Mucosa of stomach (tissue), 1 donor: ENCODE data around the gene NAV3.

Experiments used
- H3K27me3 ChIP-seq: one replicate; pipeline ENCODE4 v1.7.0; 2013; ENCODE audit warnings: mild to moderate bottlenecking, low read length; ENCODE audit not compliant: control insufficient read depth, insufficient read depth
- H3K36me3 ChIP-seq: one replicate; pipeline ENCODE4 v1.7.0; 2013; ENCODE audit warnings: low read length; ENCODE audit not compliant: control insufficient read depth, insufficient read depth
- H3K4me1 ChIP-seq: one replicate; pipeline ENCODE4 v1.7.0; 2013; ENCODE audit warnings: mild to moderate bottlenecking, low read length; ENCODE audit not compliant: control insufficient read depth, insufficient read depth
- H3K4me3 ChIP-seq: one replicate; pipeline ENCODE4 v1.7.0; 2013; ENCODE audit warnings: low read length
- H3K9ac ChIP-seq: one replicate; pipeline ENCODE4 v1.7.0; 2013; ENCODE audit warnings: mild to moderate bottlenecking, low read length, moderate library complexity
- H3K9me3 ChIP-seq: one replicate; pipeline ENCODE4 v1.7.0; 2013; ENCODE audit warnings: mild to moderate bottlenecking, low read length, moderate library complexity; ENCODE audit not compliant: control insufficient read depth
- donor health status: Pancreatic carcinoma.

NAV3 gene

GRCh38 chr12:77830583-77831351, at the start of gene NAV3:
NAV3 (plus strand) TSS chr12:77830894; CDS start chr12:77831462, 568 bp downstream.
- Histone ChIP-seq H3K9ac (no peak within 1 kb of the TSS), H3K36me3 (no peaks in the 10 kb centered on the region), H3K9me3 (no peaks in the 10 kb centered on the region), H3K27me3 (no peaks in the 10 kb centered on the region), H3K4me1 (peaks cover 3% of the 10 kb centered on the region), H3K4me3 (no peak within 1 kb of the TSS)

GRCh38 chr12:77782034-77782433, 48.7 kb upstream of the NAV3 start:
- Histone ChIP-seq H3K27me3 (no peaks in the 10 kb centered on the region), H3K9me3 (no peaks in the 10 kb centered on the region), H3K9ac (no peak overlapping the region), H3K4me3 (no peak overlapping the region), H3K36me3 (no peaks in the 10 kb centered on the region), H3K4me1 (no peaks in the 10 kb centered on the region)

GRCh38 chr12:77782766-77783165, 47.9 kb upstream of the NAV3 start:
- Histone ChIP-seq H3K36me3 (no peaks in the 10 kb centered on the region), H3K4me3 (no peak overlapping the region), H3K9me3 (no peaks in the 10 kb centered on the region), H3K4me1 (no peaks in the 10 kb centered on the region), H3K9ac (no peak overlapping the region), H3K27me3 (no peaks in the 10 kb centered on the region)

GRCh38 chr12:77785211-77785610, 45.5 kb upstream of the NAV3 start:
- Histone ChIP-seq H3K9ac (no peak overlapping the region), H3K4me1 (no peaks in the 10 kb centered on the region), H3K9me3 (no peaks in the 10 kb centered on the region), H3K4me3 (no peak overlapping the region), H3K36me3 (no peaks in the 10 kb centered on the region), H3K27me3 (no peaks in the 10 kb centered on the region)

- Histone ChIP-seq H3K27me3 (no peaks in the 10 kb centered on the region), H3K9ac (no peak overlapping the region), H3K4me1 (no peaks in the 10 kb centered on the region), H3K9me3 (no peaks in the 10 kb centered on the region), H3K4me3 (no peak overlapping the region), H3K36me3 (no peaks in the 10 kb centered on the region)
Observed at GRCh38 chr12:77786675-77787074, 44.0 kb upstream of the NAV3 start.

- Histone ChIP-seq H3K27me3 (no peaks in the 10 kb centered on the region), H3K4me3 (no peak overlapping the region), H3K9me3 (no peaks in the 10 kb centered on the region), H3K4me1 (no peaks in the 10 kb centered on the region), H3K9ac (no peak overlapping the region), H3K36me3 (no peaks in the 10 kb centered on the region)
Observed at GRCh38 chr12:77788231-77789168, 42.2 kb upstream of the NAV3 start.

- H3K4me1 ChIP-seq = no peaks in the 10 kb centered on the region
- no peak overlapping the region for H3K4me3 ChIP-seq
- no peak overlapping the region for H3K9ac ChIP-seq
- no peaks in the 10 kb centered on the region for H3K36me3 ChIP-seq
- no peaks in the 10 kb centered on the region for H3K9me3 ChIP-seq
- no peaks in the 10 kb centered on the region for H3K27me3 ChIP-seq
Observed at GRCh38 chr12:77795699-77796098, 35.0 kb upstream of the NAV3 start.

GRCh38 chr12:77796775-77797174, 33.9 kb upstream of the NAV3 start:
- Histone ChIP-seq H3K4me3 (no peak overlapping the region), H3K9me3 (no peaks in the 10 kb centered on the region), H3K4me1 (no peaks in the 10 kb centered on the region), H3K27me3 (no peaks in the 10 kb centered on the region), H3K36me3 (no peaks in the 10 kb centered on the region), H3K9ac (no peak overlapping the region)

GRCh38 chr12:77800501-77800900, 30.2 kb upstream of the NAV3 start:
- H3K9ac ChIP-seq = no peak overlapping the region
- no peaks in the 10 kb centered on the region for H3K27me3 ChIP-seq
- H3K36me3 ChIP-seq = no peaks in the 10 kb centered on the region
- no peaks in the 10 kb centered on the region for H3K4me1 ChIP-seq
- no peaks in the 10 kb centered on the region for H3K9me3 ChIP-seq
- no peak overlapping the region for H3K4me3 ChIP-seq

- Histone ChIP-seq H3K36me3 (no peaks in the 10 kb centered on the region), H3K27me3 (no peaks in the 10 kb centered on the region), H3K4me3 (no peak overlapping the region)
Observed at GRCh38 chr12:77808534-77808933, 22.2 kb upstream of the NAV3 start.

GRCh38 chr12:77813558-77813957, 17.1 kb upstream of the NAV3 start:
- no peak overlapping the region for H3K4me3 ChIP-seq
- no peaks in the 10 kb centered on the region for H3K27me3 ChIP-seq
- no peak overlapping the region for H3K9ac ChIP-seq
- H3K9me3 ChIP-seq = no peaks in the 10 kb centered on the region
- no peaks in the 10 kb centered on the region for H3K36me3 ChIP-seq
- H3K4me1 ChIP-seq = no peaks in the 10 kb centered on the region

More at GRCh38 chr12:77808534-77808933, 22.2 kb upstream of the NAV3 start:
- H3K4me1 ChIP-seq = no peaks in the 10 kb centered on the region
- H3K9ac ChIP-seq = no peak overlapping the region
- H3K9me3 ChIP-seq = no peaks in the 10 kb centered on the region

- H3K27me3 ChIP-seq = no peaks in the 10 kb centered on the region
- no peaks in the 10 kb centered on the region for H3K4me1 ChIP-seq
- no peaks in the 10 kb centered on the region for H3K36me3 ChIP-seq
- no peak overlapping the region for H3K4me3 ChIP-seq
- no peak overlapping the region for H3K9ac ChIP-seq
- no peaks in the 10 kb centered on the region for H3K9me3 ChIP-seq
Observed at GRCh38 chr12:77814386-77814785, 16.3 kb upstream of the NAV3 start.
